SKM-1 treated with dmso at 0.1 percent for 144 hours (cell line): ENCODE data around the gene TAF3.

Source experiments
- DNase-seq: peaks from one replicate; lab custom pipeline; 2025; ENCODE audit not compliant: unreplicated experiment; lab: John Stamatoyannopoulos, UW

Gene TAF3

GRCh38 chr10:7876541-7877127 lies 58.3 kb downstream of the TAF3 start:
- no peak for DNase-seq

- DNase-seq: no peak
Observed at GRCh38 chr10:7881119-7881518, 62.8 kb downstream of the TAF3 start.

DNA sequence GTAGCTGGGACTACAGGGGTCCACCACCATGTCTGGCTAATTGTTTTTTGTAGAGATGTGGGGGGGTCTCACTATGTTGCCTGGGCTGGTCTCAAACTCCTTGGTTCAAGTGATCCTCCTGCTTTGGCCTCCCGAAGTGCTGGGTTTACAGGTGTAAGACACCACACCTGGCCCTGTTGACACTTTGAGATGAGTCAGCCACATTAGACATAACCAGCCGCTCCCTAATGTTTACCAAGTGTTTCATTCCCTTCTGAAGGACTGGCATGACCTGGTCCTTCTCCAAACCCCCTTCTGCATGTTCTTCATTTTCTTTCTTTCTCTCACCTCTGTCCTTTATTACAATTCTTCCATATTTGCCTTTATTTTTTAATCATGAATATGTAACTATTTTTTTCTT lies 67.8 kb downstream of the TAF3 start:
- DNase-seq: no peak

DNA sequence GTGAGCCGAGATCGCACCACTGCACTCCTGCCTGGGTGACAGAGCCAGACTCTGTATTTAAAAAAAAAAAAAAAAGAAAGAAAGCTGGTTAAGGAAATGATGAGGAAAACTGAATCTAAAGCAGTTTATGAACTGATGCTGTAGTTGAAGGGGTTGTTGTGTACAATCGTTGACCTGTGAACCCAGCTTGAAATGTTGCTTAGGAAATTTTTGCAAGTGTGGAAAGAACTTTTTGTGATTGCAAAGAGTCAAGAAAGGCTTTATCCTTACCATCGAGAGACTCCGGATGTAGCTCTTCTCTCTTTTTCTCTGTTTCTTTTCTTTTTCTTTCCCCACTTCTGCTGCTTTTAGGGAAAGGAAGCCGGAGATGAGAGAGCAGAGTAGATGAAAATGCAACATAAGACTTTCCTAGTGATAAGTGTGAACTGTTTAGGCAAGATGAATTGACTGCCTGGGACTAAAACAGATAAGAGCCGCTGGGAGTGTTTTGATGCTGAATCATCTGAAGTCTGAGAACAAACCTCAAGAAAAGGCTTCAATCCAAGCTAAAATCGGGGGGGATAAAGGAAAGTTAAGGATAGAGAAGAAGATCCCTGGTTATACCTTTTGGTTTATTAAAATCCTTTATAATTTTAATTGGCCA lies 69.0 kb downstream of the TAF3 start:
- no peak for DNase-seq

GRCh38 chr10:7889947-7890542 lies 71.7 kb downstream of the TAF3 start:
- DNase-seq: no peak

- no peak for DNase-seq
Observed at GRCh38 chr10:7890781-7891180, 72.5 kb downstream of the TAF3 start.

GRCh38 chr10:7891634-7892033 lies 73.3 kb downstream of the TAF3 start:
- no peak for DNase-seq

DNA sequence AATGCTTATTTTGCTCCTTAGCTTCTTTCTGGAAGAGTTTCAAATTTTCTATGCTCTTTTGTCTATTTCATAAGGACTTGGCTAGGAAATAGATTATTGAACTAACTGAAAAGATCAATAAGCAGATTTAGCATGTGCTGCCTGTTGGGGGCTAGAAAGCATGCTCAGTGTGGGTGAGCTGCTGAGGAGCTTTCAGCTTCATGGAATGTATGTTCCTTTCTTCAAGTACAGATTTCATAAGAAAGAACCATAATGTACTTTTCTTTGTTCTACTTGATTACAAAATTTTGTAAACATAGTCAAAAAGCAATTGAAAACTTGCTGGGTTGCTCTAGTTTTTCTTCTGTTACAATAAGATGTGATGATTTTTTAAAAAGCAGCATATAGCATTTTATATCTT lies 73.8 kb downstream of the TAF3 start:
- DNase-seq: no peak

- DNase-seq: no peak
Observed at GRCh38 chr10:7895699-7896090, 77.4 kb downstream of the TAF3 start.

GRCh38 chr10:7896297-7896696 lies 78.0 kb downstream of the TAF3 start:
- no peak for DNase-seq

DNA sequence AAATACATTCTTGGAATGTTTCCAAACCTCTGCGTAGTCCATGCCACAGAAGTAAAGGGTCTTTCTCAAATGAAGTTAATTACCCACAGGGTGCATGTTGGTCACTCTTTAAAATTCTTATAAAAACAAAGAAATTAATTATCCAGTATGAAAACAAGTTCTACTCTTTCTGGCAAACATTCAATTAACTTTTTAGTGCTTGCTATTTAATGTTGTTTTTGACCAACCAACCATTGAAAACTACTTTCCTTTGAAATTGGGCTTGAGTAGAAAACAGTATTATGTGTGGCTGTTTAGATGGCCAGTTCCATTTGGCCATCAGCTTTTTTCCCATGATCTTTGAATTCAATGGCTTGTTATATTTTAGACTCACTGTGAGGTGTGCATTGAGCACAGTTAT lies 83.0 kb downstream of the TAF3 start:
- no peak for DNase-seq

DNA sequence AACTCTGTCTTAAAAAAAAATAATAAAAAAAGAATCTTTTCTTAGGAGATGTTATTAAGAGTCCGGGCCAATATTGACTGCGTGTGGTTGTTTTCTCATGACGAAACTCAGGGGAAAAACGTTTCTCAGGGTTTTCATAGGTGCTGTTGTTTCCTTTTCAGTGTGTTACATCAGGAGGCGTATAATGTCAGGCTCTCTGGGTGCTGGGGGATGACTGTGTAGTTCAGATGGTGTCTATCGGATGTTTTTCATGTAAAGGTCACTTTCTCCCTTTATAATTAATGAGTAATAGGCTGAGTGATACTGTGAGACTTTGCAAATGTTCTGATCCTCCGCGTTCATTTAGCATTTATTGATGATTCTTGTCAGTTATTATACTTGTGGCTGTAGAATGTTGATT lies 84.1 kb downstream of the TAF3 start:
- DNase-seq: no peak

DNA sequence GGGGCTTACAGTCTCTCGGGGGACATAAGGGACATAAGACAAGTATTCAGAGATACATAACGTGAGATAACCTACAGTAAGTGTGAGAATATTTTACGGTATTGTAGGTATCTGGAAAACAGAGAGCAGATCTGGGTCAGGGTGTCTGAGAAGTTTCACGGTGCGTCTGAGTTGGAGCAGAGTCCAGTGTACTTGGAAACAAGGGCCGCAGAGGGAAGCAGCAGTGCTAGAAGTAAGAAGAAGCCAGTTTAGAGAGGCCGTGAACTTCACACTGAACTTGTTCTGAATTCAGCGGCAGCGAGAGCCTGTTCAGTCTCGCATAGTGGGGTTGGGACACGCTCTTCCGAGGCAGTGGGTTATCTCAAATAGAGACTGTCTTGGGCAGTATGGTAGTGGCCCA lies 85.5 kb downstream of the TAF3 start:
- no peak for DNase-seq

GRCh38 chr10:7906128-7906527 lies 87.8 kb downstream of the TAF3 start:
- no peak for DNase-seq

- no peak for DNase-seq
Observed at GRCh38 chr10:7908541-7909210, 90.4 kb downstream of the TAF3 start.

DNA sequence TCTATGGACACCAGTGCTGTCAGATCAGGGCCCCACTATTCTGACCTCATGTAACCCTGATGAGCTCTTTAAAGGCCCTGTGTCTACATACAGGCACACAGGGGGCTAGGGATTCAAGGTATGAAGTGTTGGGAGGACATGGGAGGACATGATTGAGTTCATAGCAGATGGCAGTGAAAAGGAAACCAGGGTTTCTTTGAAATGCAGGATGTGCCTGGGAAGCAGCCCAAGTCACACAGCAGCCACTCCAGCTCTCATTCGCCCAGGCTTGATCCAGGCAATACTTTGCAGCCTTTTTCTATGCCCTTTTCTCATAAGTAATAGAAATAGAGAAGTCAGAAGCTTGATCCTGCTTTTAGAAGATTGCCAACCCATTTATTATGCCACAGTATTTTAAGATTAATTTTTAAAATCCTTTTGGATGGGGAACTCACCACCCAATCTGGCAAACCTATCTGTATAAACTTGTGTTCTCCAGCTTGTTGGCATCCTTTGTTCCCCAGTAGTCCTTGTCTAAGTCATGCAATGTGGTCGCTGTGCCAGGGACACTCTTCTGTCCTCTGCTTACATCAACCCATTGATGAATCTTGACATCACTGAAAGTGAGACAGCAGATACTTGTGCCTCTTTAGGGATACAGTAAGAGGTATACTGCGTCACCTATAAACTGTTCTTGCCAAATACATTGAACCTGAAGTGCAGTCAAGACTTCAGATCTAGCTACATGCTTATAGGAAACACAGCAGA lies 95.0 kb downstream of the TAF3 start:
- no peak for DNase-seq

GRCh38 chr10:7915923-7916536 lies 97.7 kb downstream of the TAF3 start:
- DNase-seq: no peak

- DNase-seq: no peak
Observed at GRCh38 chr10:7917736-7918135, 99.4 kb downstream of the TAF3 start.

- DNase-seq: no peak
Observed at GRCh38 chr10:7922707-7923106, 104.4 kb downstream of the TAF3 start.

DNA sequence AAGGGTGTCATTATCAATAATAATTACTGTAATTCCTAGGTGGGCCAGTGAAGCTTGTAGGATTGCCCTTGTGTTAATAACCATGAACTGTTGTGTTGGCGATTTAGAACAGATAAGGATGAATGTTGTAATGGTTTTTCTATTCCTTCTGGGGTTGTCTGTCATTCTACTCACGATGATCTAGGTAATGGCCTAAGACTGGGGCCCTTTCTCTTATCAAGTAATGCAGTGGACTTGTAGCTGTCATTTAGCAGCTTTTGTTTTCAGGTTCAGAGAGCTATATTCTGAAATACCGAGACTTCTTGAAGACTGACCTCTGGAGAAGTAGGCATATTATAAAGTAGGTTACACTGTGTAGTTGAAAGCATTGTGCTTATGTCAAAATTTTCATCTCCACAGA lies 110.2 kb downstream of the TAF3 start:
- no peak for DNase-seq
